Neural cell (in vitro differentiated cells): Measurements from ENCODE around the gene GALNT12. TPM values are rescaled to one million over a fixed set of nuclear protein-coding genes. Genes with fewer than 3 reads are reported as not detected.
A peak's percentile ranks its signal among the peaks of the same experiment; 100 is the strongest.

Source experiments
- H2AFZ ChIP-seq: fragments of 200-600, 300-800 bp; sonication (generic), shearing (Covaris generic); 2 replicates; pipeline ENCODE4 v1.6.0; 2014; ENCODE audit warnings: low read depth, mild to moderate bottlenecking, antibody characterized with exemption, low read length, moderate library complexity
- H3F3A ChIP-seq: fragments of 200-600 bp; shearing (Covaris generic); 2 replicates; pipeline ENCODE4 v1.6.1; 2016; ENCODE audit warnings: mild to moderate bottlenecking, moderate library complexity, mixed read lengths, antibody characterized with exemption, low read length; ENCODE audit not compliant: insufficient read depth, poor library complexity, severe bottlenecking
- H3K27ac ChIP-seq: fragments of 200-600, 300-800 bp; sonication (generic), shearing (Covaris generic); 2 replicates; pipeline ENCODE4 v1.5.1; 2014; ENCODE audit warnings: mild to moderate bottlenecking, low read length, moderate library complexity
- H3K27me3 ChIP-seq: fragments of 300-800, 200-600 bp; sonication (generic), shearing (Covaris generic); 2 replicates; pipeline ENCODE4 v1.6.0; 2014; ENCODE audit warnings: mild to moderate bottlenecking, low read depth, low read length, moderate library complexity; ENCODE audit not compliant: insufficient read depth
- H3K36me3 ChIP-seq: fragments of 300-800, 200-600 bp; sonication (generic), shearing (Covaris generic); 2 replicates; pipeline ENCODE4 v1.5.1; 2014; ENCODE audit warnings: mild to moderate bottlenecking, antibody characterized with exemption, low read length, moderate library complexity; ENCODE audit not compliant: insufficient read depth
- H3K4me2 ChIP-seq: fragments of 300-800, 200-600 bp; sonication (generic), shearing (Covaris generic); 2 replicates; pipeline ENCODE4 v1.6.0; 2014; ENCODE audit warnings: mild to moderate bottlenecking, low read length
- H3K4me3 ChIP-seq: fragments of 300-800, 200-600 bp; sonication (generic), shearing (Covaris generic); 2 replicates; pipeline ENCODE4 v1.5.1; 2014; ENCODE audit warnings: mild to moderate bottlenecking, low read length, moderate library complexity
- H3K79me2 ChIP-seq: fragments of 200-600 bp; shearing (Covaris generic); replicated peaks from 2 replicates; pipeline ENCODE4 v1.6.0; 2014; ENCODE audit warnings: mild to moderate bottlenecking, low read length, moderate library complexity; ENCODE audit not compliant: insufficient read depth
- H3K9ac ChIP-seq: fragments of 300-800, 200-600 bp; sonication (generic), shearing (Covaris generic); 2 replicates; pipeline ENCODE4 v1.6.1; 2016; ENCODE audit warnings: mild to moderate bottlenecking, low read length, mixed read lengths
- H3K9me2 ChIP-seq: fragments of 200-600 bp; shearing (Covaris generic); 2 replicates; pipeline ENCODE4 v1.6.1; 2016; ENCODE audit warnings: mild to moderate bottlenecking, low read length, mixed read lengths; ENCODE audit not compliant: insufficient read depth
- H3K9me3 ChIP-seq: fragments of 200-600, 300-800 bp; sonication (generic), shearing (Covaris generic); 2 replicates; pipeline ENCODE4 v1.6.1; 2016; ENCODE audit warnings: mild to moderate bottlenecking, mixed run types, low read length, moderate library complexity, mixed read lengths
- H4K20me1 ChIP-seq: fragments of 200-600 bp; shearing (Covaris generic); 2 replicates; pipeline ENCODE4 v1.6.1; 2016; ENCODE audit warnings: mild to moderate bottlenecking, mixed run types; ENCODE audit not compliant: insufficient read depth
- EP300 ChIP-seq: fragments of 450-650 bp; conservative IDR thresholded peaks from 2 replicates; pipeline ENCODE4 v1.6.1; 2014; ENCODE audit warnings: antibody characterized with exemption, mild to moderate bottlenecking, moderate library complexity; ENCODE audit not compliant: poor library complexity, severe bottlenecking
- EZH2 ChIP-seq: fragments of 200-600, 300-800 bp; shearing (Covaris generic), sonication (generic); IDR thresholded peaks from 2 replicates; pipeline ENCODE4 v1.6.1; 2014; ENCODE audit warnings: antibody characterized with exemption, low read length, borderline replicate concordance, mild to moderate bottlenecking; ENCODE audit not compliant: insufficient read depth, poor library complexity, severe bottlenecking
- MXI1 ChIP-seq: fragments of 450-650 bp; conservative IDR thresholded peaks from 2 replicates; pipeline ENCODE4 v1.6.1; 2014; ENCODE audit warnings: antibody characterized with exemption, mild to moderate bottlenecking; ENCODE audit not compliant: poor library complexity, severe bottlenecking
- POLR2AphosphoS5 ChIP-seq: IDR thresholded peaks from 2 replicates; pipeline ENCODE4 v1.6.1; 2012
- RAD21 ChIP-seq: fragments of 450-650 bp; conservative IDR thresholded peaks from 2 replicates; pipeline ENCODE4 v1.6.1; 2014; ENCODE audit warnings: antibody characterized with exemption, mild to moderate bottlenecking, moderate library complexity
- SMC3 ChIP-seq: fragments of 450-650 bp; conservative IDR thresholded peaks from 2 replicates; pipeline ENCODE4 v1.6.1; 2014; ENCODE audit warnings: antibody characterized with exemption, mild to moderate bottlenecking, moderate library complexity; ENCODE audit not compliant: poor library complexity
- TAF1 ChIP-seq: IDR thresholded peaks from 2 replicates; pipeline ENCODE4 v1.6.1; 2012; ENCODE audit warnings: low read depth
- polyA plus RNA-seq: library from polyadenylated mRNA; depleted of rRNA; stranded (reverse); fragments of >200 nt; gene quantifications from 2 replicates; pipeline ENCODE4 v1.2.3, GENCODE V29; 2014
- TF ChIP-seq, protein P1 (sequence below): IDR thresholded peaks from 2 replicates; pipeline ENCODE4 v1.6.1; 2012; ENCODE audit warnings: borderline replicate concordance
- TF ChIP-seq, protein P2 (sequence below): fragments of 450-650 bp; IDR thresholded peaks from 2 replicates; pipeline ENCODE4 v1.5.1; 2014; ENCODE audit warnings: antibody characterized with exemption, mild to moderate bottlenecking, moderate library complexity; ENCODE audit not compliant: poor library complexity, severe bottlenecking

GALNT12 gene
- polyA plus RNA-seq, 1 donor from 2014 or later: 8.4 TPM

DNA sequence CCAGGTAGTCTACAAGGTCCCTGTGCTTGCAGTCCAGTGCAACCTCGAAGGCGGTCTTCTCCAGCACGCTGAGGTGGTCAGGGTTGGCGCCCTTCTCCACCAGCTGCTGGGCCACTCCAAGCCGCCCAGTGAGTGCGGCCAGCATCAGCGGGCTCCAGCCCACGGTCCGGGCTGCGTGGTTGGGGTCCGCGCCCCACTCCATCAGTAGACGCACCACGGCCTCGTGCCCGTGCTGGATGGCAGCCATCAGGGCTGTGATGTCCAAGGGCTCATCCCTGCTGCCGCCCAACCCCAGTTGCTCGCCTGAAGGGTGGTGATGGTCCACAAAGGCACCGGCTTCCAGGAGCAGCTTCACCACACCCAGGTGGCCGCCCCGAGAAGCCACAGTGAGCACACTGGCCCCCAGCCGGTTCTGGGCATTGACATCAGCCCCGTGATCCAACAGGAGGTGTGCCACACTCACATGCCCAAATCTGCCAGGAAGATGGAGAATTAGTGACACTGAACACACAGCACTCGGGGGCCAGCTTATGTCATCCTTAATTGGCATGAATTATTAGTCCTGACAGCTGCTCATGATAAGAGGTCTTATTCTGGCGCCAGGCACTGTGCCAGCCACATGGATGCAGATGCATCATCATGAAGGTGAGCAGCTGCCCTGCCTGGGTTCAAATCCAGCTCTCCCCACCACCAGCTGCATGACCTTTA lies 17.2 kb upstream of the GALNT12 start:
- no peaks in the 10 kb centered on the region for H3K9me3 ChIP-seq
- TF ChIP-seq TAF1: no peak
- TF ChIP-seq, protein P1, sequence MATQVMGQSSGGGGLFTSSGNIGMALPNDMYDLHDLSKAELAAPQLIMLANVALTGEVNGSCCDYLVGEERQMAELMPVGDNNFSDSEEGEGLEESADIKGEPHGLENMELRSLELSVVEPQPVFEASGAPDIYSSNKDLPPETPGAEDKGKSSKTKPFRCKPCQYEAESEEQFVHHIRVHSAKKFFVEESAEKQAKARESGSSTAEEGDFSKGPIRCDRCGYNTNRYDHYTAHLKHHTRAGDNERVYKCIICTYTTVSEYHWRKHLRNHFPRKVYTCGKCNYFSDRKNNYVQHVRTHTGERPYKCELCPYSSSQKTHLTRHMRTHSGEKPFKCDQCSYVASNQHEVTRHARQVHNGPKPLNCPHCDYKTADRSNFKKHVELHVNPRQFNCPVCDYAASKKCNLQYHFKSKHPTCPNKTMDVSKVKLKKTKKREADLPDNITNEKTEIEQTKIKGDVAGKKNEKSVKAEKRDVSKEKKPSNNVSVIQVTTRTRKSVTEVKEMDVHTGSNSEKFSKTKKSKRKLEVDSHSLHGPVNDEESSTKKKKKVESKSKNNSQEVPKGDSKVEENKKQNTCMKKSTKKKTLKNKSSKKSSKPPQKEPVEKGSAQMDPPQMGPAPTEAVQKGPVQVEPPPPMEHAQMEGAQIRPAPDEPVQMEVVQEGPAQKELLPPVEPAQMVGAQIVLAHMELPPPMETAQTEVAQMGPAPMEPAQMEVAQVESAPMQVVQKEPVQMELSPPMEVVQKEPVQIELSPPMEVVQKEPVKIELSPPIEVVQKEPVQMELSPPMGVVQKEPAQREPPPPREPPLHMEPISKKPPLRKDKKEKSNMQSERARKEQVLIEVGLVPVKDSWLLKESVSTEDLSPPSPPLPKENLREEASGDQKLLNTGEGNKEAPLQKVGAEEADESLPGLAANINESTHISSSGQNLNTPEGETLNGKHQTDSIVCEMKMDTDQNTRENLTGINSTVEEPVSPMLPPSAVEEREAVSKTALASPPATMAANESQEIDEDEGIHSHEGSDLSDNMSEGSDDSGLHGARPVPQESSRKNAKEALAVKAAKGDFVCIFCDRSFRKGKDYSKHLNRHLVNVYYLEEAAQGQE: no peak
- TF ChIP-seq EZH2: no peak
- TF ChIP-seq MXI1: no peak
- no peak for TF ChIP-seq EP300
- TF ChIP-seq, protein P2, sequence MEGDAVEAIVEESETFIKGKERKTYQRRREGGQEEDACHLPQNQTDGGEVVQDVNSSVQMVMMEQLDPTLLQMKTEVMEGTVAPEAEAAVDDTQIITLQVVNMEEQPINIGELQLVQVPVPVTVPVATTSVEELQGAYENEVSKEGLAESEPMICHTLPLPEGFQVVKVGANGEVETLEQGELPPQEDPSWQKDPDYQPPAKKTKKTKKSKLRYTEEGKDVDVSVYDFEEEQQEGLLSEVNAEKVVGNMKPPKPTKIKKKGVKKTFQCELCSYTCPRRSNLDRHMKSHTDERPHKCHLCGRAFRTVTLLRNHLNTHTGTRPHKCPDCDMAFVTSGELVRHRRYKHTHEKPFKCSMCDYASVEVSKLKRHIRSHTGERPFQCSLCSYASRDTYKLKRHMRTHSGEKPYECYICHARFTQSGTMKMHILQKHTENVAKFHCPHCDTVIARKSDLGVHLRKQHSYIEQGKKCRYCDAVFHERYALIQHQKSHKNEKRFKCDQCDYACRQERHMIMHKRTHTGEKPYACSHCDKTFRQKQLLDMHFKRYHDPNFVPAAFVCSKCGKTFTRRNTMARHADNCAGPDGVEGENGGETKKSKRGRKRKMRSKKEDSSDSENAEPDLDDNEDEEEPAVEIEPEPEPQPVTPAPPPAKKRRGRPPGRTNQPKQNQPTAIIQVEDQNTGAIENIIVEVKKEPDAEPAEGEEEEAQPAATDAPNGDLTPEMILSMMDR: no peak
- no peak for TF ChIP-seq POLR2AphosphoS5
- no peak for TF ChIP-seq SMC3
- TF ChIP-seq RAD21: no peak
- H3K79me2 ChIP-seq: no peaks in the 10 kb centered on the region
- no peak overlapping the region for H2AFZ ChIP-seq
- H3K36me3 ChIP-seq: no peaks in the 10 kb centered on the region
- no peaks in the 10 kb centered on the region for H3F3A ChIP-seq
- H3K4me2 ChIP-seq: no peak overlapping the region
- H4K20me1 ChIP-seq: no peaks in the 10 kb centered on the region
- no peaks in the 10 kb centered on the region for H3K27me3 ChIP-seq
- H3K9me2 ChIP-seq: no peaks in the 10 kb centered on the region
- H3K4me3 ChIP-seq: no peak overlapping the region
- H3K27ac ChIP-seq: no peak overlapping the region
- H3K9ac ChIP-seq: no peak overlapping the region

DNA sequence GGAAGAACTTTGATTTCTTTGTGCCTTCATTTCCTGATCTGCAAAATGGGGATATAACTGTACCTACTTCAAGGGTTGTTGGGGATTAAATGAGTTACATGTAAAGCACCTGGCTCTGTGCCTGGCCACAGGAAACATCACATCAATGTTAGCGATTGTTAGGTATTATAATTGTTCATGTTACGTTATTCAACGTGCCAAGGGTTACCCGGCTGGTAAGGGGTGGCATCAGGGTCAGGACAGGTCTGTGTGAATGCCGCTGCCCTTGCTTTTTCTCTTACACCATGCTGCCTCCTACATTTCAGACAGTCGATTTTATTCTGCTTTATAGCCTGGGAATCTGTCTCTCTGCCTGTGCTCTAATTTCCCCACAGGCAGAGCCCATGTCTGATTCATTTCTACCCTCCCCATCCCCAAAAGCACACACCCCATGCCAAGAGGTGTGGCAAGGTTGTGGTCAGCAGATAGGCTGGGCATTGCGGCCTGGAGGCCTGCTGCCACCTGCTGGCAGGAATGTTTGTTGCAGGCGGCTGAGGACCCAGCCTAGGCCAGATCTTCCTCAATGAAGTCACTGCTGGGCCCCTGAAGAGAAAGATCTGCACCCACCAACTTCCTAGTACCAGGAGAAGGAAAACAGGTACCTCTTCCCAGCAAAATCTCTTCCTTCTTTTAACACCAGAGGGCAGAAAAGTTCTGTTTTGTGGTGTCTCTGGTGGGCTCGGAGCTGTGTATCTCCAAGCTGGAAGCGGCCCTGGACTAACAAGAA lies 16.4 kb upstream of the GALNT12 start:
- no peaks in the 10 kb centered on the region for H3K79me2 ChIP-seq
- no peak overlapping the region for H2AFZ ChIP-seq
- H3K4me2 ChIP-seq: no peak overlapping the region
- no peaks in the 10 kb centered on the region for H3K36me3 ChIP-seq
- TF ChIP-seq RAD21 (peak; percentile 81), SMC3 (peak; percentile 87), MXI1 (no peak)
- TF ChIP-seq, protein P2: peak; percentile 91
- H3K27ac ChIP-seq: no peak overlapping the region
- H3K9ac ChIP-seq: no peak overlapping the region
- no peak overlapping the region for H3K4me3 ChIP-seq
- no peaks in the 10 kb centered on the region for H3K27me3 ChIP-seq
- no peaks in the 10 kb centered on the region for H3K9me3 ChIP-seq
- H3F3A ChIP-seq: no peaks in the 10 kb centered on the region
- H3K9me2 ChIP-seq: no peaks in the 10 kb centered on the region
- H4K20me1 ChIP-seq: no peaks in the 10 kb centered on the region
